HEK293 (cell line): ENCODE measurements around the gene SH3YL1.
A peak's percentile ranks its signal among the peaks of the same experiment; 100 is the strongest.

Experiments
- CTCF ChIA-PET: fragments of 350-600 bp; formaldehyde crosslinking; extraction: SDS; loops from one replicate; lab custom pipeline; 2021; ENCODE audit warnings: antibody characterized with exemption; lab: Yijun Ruan, JAX
- POLR2A ChIA-PET: fragments of 300-600 bp; formaldehyde crosslinking; extraction: SDS; loops from one replicate; lab custom pipeline; 2020; ENCODE audit warnings: antibody characterized with exemption, inconsistent platforms; lab: Yijun Ruan, JAX
- H3K27ac ChIP-seq: fragments of 200-500 bp; sonication (Bioruptor generic); 2 replicates; pipeline ENCODE4 v1.5.1; 2014; ENCODE audit warnings: low read depth, low read length, control low read depth, inconsistent platforms; ENCODE audit errors: extremely low read depth
- H3K36me3 ChIP-seq, 2 experiments: fragments of 200-500 bp in 1 of 2; sonication (Bioruptor generic) in 1 of 2; 1 replicate in 1 of 2; 2 replicates in 1 of 2; pipeline ENCODE4 v1.5.1; 2014 to 2017; ENCODE audit warnings: inconsistent platforms in 2 of 2, low read length in 2 of 2; ENCODE audit not compliant: control insufficient read depth in 2 of 2, insufficient read depth in 1 of 2
- H3K4me1 ChIP-seq: fragments of 200-500 bp; sonication (Bioruptor generic); 2 replicates; pipeline ENCODE4 v1.5.1; 2014; ENCODE audit warnings: mild to moderate bottlenecking, low read length, inconsistent platforms; ENCODE audit not compliant: control insufficient read depth, insufficient read depth
- H3K4me3 ChIP-seq: 2 replicates; pipeline ENCODE4 v1.5.1; 2011; ENCODE audit warnings: low read depth, mild to moderate bottlenecking, control low read depth, low read length, moderate library complexity
- H3K9me3 ChIP-seq: fragments of 200-500 bp; sonication (Bioruptor generic); 2 replicates; pipeline ENCODE4 v1.5.1; 2014; ENCODE audit warnings: low read depth, low read length, inconsistent platforms; ENCODE audit not compliant: control insufficient read depth, insufficient read depth
- BCL6B ChIP-seq: fragments of 450-650 bp; formaldehyde crosslinking; IDR thresholded peaks from 2 replicates; pipeline ENCODE4 v1.5.1; 2017; ENCODE audit warnings: missing biosample characterization, missing genetic modification characterization
- IKZF3 ChIP-seq: fragments of 450-650 bp; IDR thresholded peaks from 2 replicates; pipeline ENCODE4 v1.5.0; 2018; ENCODE audit warnings: missing biosample characterization, mild to moderate bottlenecking, missing genetic modification characterization, moderate library complexity
- TCF7L2 ChIP-seq: IDR thresholded peaks from 2 replicates; pipeline ENCODE4 v1.6.1; 2011; ENCODE audit warnings: low read depth, mild to moderate bottlenecking, inconsistent platforms, low read length, moderate library complexity, borderline replicate concordance
- YY1 ChIP-seq: fragments of 450-650 bp; formaldehyde crosslinking; IDR thresholded peaks from 2 replicates; pipeline ENCODE4 v1.5.1; 2018; ENCODE audit warnings: missing biosample characterization, missing genetic modification characterization
- YY2 ChIP-seq: fragments of 450-650 bp; formaldehyde crosslinking; IDR thresholded peaks from 2 replicates; pipeline ENCODE4 v1.5.1; 2016; ENCODE audit warnings: missing biosample characterization, missing genetic modification characterization
- ZFP37 ChIP-seq: fragments of 450-650 bp; formaldehyde crosslinking; IDR thresholded peaks from 2 replicates; pipeline ENCODE4 v1.5.1; 2016; ENCODE audit warnings: missing biosample characterization, missing genetic modification characterization
- ZNF10 ChIP-seq: fragments of 450-650 bp; formaldehyde crosslinking; IDR thresholded peaks from 2 replicates; pipeline ENCODE4 v1.5.1; 2017; ENCODE audit warnings: missing biosample characterization, missing genetic modification characterization
- ZNF169 ChIP-seq: fragments of 450-650 bp; formaldehyde crosslinking; IDR thresholded peaks from 2 replicates; pipeline ENCODE4 v1.5.1; 2016; ENCODE audit warnings: missing biosample characterization, missing genetic modification characterization
- ZNF302 ChIP-seq: fragments of 450-650 bp; formaldehyde crosslinking; IDR thresholded peaks from 2 replicates; pipeline ENCODE4 v1.5.1; 2016; ENCODE audit warnings: missing biosample characterization, missing genetic modification characterization, low read depth
- ZNF398 ChIP-seq: fragments of 450-650 bp; formaldehyde crosslinking; IDR thresholded peaks from 2 replicates; pipeline ENCODE4 v1.5.1; 2017; ENCODE audit warnings: missing biosample characterization, missing genetic modification characterization
- ZNF514 ChIP-seq: fragments of 450-650 bp; formaldehyde crosslinking; IDR thresholded peaks from 2 replicates; pipeline ENCODE4 v1.5.1; 2016; ENCODE audit warnings: missing biosample characterization, missing genetic modification characterization
- ZNF521 ChIP-seq: fragments of 450-650 bp; formaldehyde crosslinking; IDR thresholded peaks from 2 replicates; pipeline ENCODE4 v1.5.1; 2017; ENCODE audit warnings: missing biosample characterization, mild to moderate bottlenecking, missing genetic modification characterization
- ZNF549 ChIP-seq: fragments of 450-650 bp; IDR thresholded peaks from 2 replicates; pipeline ENCODE4 v1.5.1; 2018; ENCODE audit warnings: missing biosample characterization, missing genetic modification characterization, mild to moderate bottlenecking, inconsistent platforms, moderate library complexity
- ZNF555 ChIP-seq: fragments of 450-650 bp; formaldehyde crosslinking; conservative IDR thresholded peaks from 2 replicates; pipeline ENCODE4 v1.5.1; 2017; ENCODE audit warnings: missing biosample characterization, mild to moderate bottlenecking, missing genetic modification characterization, inconsistent platforms
- ZNF585B ChIP-seq: fragments of 450-650 bp; formaldehyde crosslinking; IDR thresholded peaks from 2 replicates; pipeline ENCODE4 v1.5.1; 2016; ENCODE audit warnings: missing biosample characterization, missing genetic modification characterization
- ZNF623 ChIP-seq: fragments of 450-650 bp; formaldehyde crosslinking; IDR thresholded peaks from 2 replicates; pipeline ENCODE4 v1.5.1; 2016; ENCODE audit warnings: missing biosample characterization, missing genetic modification characterization
- ZNF626 ChIP-seq: fragments of 450-650 bp; sonication (Bioruptor Pico); formaldehyde crosslinking; IDR thresholded peaks from 2 replicates; pipeline ENCODE4 v1.5.1; 2018; ENCODE audit warnings: missing biosample characterization, missing genetic modification characterization, inconsistent platforms
- ZNF629 ChIP-seq: fragments of 450-650 bp; formaldehyde crosslinking; IDR thresholded peaks from 2 replicates; pipeline ENCODE4 v1.5.1; 2017; ENCODE audit warnings: missing biosample characterization, missing genetic modification characterization
- ZNF645 ChIP-seq: fragments of 450-650 bp; formaldehyde crosslinking; IDR thresholded peaks from 2 replicates; pipeline ENCODE4; 2016; ENCODE audit warnings: missing biosample characterization, missing genetic modification characterization
- ZNF704 ChIP-seq: fragments of 450-650 bp; formaldehyde crosslinking; IDR thresholded peaks from 2 replicates; pipeline ENCODE4 v1.5.1; 2016; ENCODE audit warnings: missing biosample characterization, missing genetic modification characterization
- ZNF776 ChIP-seq: fragments of 450-650 bp; formaldehyde crosslinking; IDR thresholded peaks from 2 replicates; pipeline ENCODE4 v1.5.0; 2017; ENCODE audit warnings: missing biosample characterization, missing genetic modification characterization, borderline replicate concordance
- ZSCAN30 ChIP-seq: fragments of 450-650 bp; IDR thresholded peaks from 2 replicates; pipeline ENCODE4 v1.5.1; 2018; ENCODE audit warnings: missing biosample characterization, mild to moderate bottlenecking, missing genetic modification characterization, moderate library complexity
- TF ChIP-seq, protein P1 (sequence below): fragments of 450-650 bp; formaldehyde crosslinking; IDR thresholded peaks from 2 replicates; pipeline ENCODE4 v1.5.1; 2016; ENCODE audit warnings: missing biosample characterization, missing genetic modification characterization
- TF ChIP-seq, protein P2 (sequence below): fragments of 450-650 bp; formaldehyde crosslinking; IDR thresholded peaks from 2 replicates; pipeline ENCODE4 v1.5.1; 2016; ENCODE audit warnings: missing biosample characterization, missing genetic modification characterization
- TF ChIP-seq, protein P3 (sequence below): fragments of 450-650 bp; formaldehyde crosslinking; IDR thresholded peaks from 2 replicates; pipeline ENCODE4 v1.5.1; 2017; ENCODE audit warnings: missing biosample characterization, missing genetic modification characterization
- TF ChIP-seq, protein P4 (sequence below): fragments of 450-650 bp; formaldehyde crosslinking; IDR thresholded peaks from 2 replicates; pipeline ENCODE4 v1.5.1; 2016; ENCODE audit warnings: missing biosample characterization, missing genetic modification characterization

Gene SH3YL1

GRCh38 chr2:264493-265468 is 949 bp upstream of the SH3YL1 start, which contains the start of gene ACP1:
Gene ACP1 (plus strand): TSS chr2:264947. CDS start chr2:264965, 18 bp downstream.
- ChIA-PET POLR2A (interaction anchor here (0.9 kb wide), 1 partner anchor 22 kb away, joined by 3 read pairs; no protein-coding TSS in a partner anchor), CTCF (no interaction called here)
- no peaks in the 10 kb centered on the region for H3K9me3 ChIP-seq
- H3K36me3 ChIP-seq = peaks cover 0 to 9% of the 10 kb centered on the region in 2 experiments; a peak in 1 of 3 replicates
- H3K27ac ChIP-seq = peak within 1 kb of the TSS; percentile 84
- H3K4me3 ChIP-seq = peak within 1 kb of the TSS; percentile 99
- H3K4me1 ChIP-seq = peaks cover 4% of the 10 kb centered on the region; the same call in 1 of the 2 replicates
- TF ChIP-seq, protein P1, sequence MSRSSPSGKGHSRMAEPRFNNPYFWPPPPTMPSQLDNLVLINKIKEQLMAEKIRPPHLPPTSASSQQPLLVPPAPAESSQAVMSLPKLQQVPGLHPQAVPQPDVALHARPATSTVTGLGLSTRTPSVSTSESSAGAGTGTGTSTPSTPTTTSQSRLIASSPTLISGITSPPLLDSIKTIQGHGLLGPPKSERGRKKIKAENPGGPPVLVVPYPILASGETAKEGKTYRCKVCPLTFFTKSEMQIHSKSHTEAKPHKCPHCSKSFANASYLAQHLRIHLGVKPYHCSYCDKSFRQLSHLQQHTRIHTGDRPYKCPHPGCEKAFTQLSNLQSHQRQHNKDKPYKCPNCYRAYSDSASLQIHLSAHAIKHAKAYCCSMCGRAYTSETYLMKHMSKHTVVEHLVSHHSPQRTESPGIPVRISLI (tag by site-specific recombination) = no peak
- TF ChIP-seq ZSCAN30 (tag by site-specific recombination) (no peak), ZNF645 (tag by site-specific recombination) (no peak), ZNF521 (tag by site-specific recombination) (no peak), YY1 (tag by site-specific recombination) (peak; percentile 74), IKZF3 (tag by site-specific recombination) (no peak), ZNF623 (no peak), ZNF629 (tag by site-specific recombination) (no peak), BCL6B (tag by site-specific recombination) (no peak), ZNF704 (tag by site-specific recombination) (no peak), ZNF555 (tag by site-specific recombination) (no peak), ZNF302 (no peak), ZNF514 (tag by site-specific recombination) (no peak), ZNF585B (no peak), YY2 (tag by site-specific recombination) (peak; percentile 82), TCF7L2 (no peak), ZNF10 (tag by site-specific recombination) (no peak), ZNF169 (tag by site-specific recombination) (no peak), ZNF398 (tag by site-specific recombination) (no peak), ZNF549 (tag by site-specific recombination) (no peak), ZNF626 (no peak), ZNF776 (tag by site-specific recombination) (no peak), ZFP37 (tag by site-specific recombination) (no peak)
- TF ChIP-seq, protein P2, sequence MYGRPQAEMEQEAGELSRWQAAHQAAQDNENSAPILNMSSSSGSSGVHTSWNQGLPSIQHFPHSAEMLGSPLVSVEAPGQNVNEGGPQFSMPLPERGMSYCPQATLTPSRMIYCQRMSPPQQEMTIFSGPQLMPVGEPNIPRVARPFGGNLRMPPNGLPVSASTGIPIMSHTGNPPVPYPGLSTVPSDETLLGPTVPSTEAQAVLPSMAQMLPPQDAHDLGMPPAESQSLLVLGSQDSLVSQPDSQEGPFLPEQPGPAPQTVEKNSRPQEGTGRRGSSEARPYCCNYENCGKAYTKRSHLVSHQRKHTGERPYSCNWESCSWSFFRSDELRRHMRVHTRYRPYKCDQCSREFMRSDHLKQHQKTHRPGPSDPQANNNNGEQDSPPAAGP (tag by site-specific recombination) = no peak
- TF ChIP-seq, protein P3, sequence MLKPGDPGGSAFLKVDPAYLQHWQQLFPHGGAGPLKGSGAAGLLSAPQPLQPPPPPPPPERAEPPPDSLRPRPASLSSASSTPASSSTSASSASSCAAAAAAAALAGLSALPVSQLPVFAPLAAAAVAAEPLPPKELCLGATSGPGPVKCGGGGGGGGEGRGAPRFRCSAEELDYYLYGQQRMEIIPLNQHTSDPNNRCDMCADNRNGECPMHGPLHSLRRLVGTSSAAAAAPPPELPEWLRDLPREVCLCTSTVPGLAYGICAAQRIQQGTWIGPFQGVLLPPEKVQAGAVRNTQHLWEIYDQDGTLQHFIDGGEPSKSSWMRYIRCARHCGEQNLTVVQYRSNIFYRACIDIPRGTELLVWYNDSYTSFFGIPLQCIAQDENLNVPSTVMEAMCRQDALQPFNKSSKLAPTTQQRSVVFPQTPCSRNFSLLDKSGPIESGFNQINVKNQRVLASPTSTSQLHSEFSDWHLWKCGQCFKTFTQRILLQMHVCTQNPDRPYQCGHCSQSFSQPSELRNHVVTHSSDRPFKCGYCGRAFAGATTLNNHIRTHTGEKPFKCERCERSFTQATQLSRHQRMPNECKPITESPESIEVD = no peak
- TF ChIP-seq, protein P4, sequence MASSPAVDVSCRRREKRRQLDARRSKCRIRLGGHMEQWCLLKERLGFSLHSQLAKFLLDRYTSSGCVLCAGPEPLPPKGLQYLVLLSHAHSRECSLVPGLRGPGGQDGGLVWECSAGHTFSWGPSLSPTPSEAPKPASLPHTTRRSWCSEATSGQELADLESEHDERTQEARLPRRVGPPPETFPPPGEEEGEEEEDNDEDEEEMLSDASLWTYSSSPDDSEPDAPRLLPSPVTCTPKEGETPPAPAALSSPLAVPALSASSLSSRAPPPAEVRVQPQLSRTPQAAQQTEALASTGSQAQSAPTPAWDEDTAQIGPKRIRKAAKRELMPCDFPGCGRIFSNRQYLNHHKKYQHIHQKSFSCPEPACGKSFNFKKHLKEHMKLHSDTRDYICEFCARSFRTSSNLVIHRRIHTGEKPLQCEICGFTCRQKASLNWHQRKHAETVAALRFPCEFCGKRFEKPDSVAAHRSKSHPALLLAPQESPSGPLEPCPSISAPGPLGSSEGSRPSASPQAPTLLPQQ (tag by site-specific recombination) = peak; percentile 42; the same call in 1 of the 2 replicates
